ENCODE results near the gene FMNL2.

The FMNL2 gene

GRCh38 chr2:152415796-152416195 lies 80.8 kb downstream of the FMNL2 start:
- no peak overlapping the region for H3K4me2 ChIP-seq (ENCODE audit: low read length)
- H3K36me3 ChIP-seq (ENCODE audit: insufficient read depth, low read length) = no peaks in the 10 kb centered on the region
- H4K20me1 ChIP-seq (ENCODE audit: insufficient read depth, low read length) = no peaks in the 10 kb centered on the region
- no peak overlapping the region for H3K27ac ChIP-seq (ENCODE audit: low read depth, low read length, poor library complexity, severe bottlenecking)
- H3K9ac ChIP-seq (ENCODE audit: low read length) = no peak overlapping the region
- no peaks in the 10 kb centered on the region for H3K4me1 ChIP-seq (ENCODE audit: insufficient read depth, low read length, severe bottlenecking)
- TF ChIP-seq CTCF (IDR thresholded peaks at IDR 0.05; ENCODE audit: low read length) (no peak), EZH2 (IDR thresholded peaks at IDR 0.05; ENCODE audit: borderline replicate concordance, low read length) (no peak)
- H2AFZ ChIP-seq (ENCODE audit: low read length) = no peak overlapping the region
- no peaks in the 10 kb centered on the region for H3K79me2 ChIP-seq (ENCODE audit: insufficient read depth, low read length)
- no peaks in the 10 kb centered on the region for H3K27me3 ChIP-seq (ENCODE audit: insufficient read depth, low read length)
- H3K9me2 ChIP-seq (ENCODE audit: low read depth, low read length) = no peaks in the 10 kb centered on the region
- no peak overlapping the region for H3K4me3 ChIP-seq (ENCODE audit: low read depth, low read length, poor library complexity, severe bottlenecking)
- H3F3A ChIP-seq (ENCODE audit: insufficient read depth, low read length) = no peaks in the 10 kb centered on the region
- no peaks in the 10 kb centered on the region for H3K9me3 ChIP-seq (ENCODE audit: low read length)

- no peaks in the 10 kb centered on the region for H3F3A ChIP-seq (ENCODE audit: insufficient read depth, low read length)
- no peaks in the 10 kb centered on the region for H3K36me3 ChIP-seq (ENCODE audit: insufficient read depth, low read length)
- H3K79me2 ChIP-seq (ENCODE audit: insufficient read depth, low read length) = no peaks in the 10 kb centered on the region
- TF ChIP-seq EZH2 (IDR thresholded peaks at IDR 0.05; ENCODE audit: borderline replicate concordance, low read length) (no peak), CTCF (IDR thresholded peaks at IDR 0.05; ENCODE audit: low read length) (no peak)
- H3K9me2 ChIP-seq (ENCODE audit: low read depth, low read length) = no peaks in the 10 kb centered on the region
- no peaks in the 10 kb centered on the region for H3K27me3 ChIP-seq (ENCODE audit: insufficient read depth, low read length)
- H2AFZ ChIP-seq (ENCODE audit: low read length) = no peak overlapping the region
- H4K20me1 ChIP-seq (ENCODE audit: insufficient read depth, low read length) = no peaks in the 10 kb centered on the region
- H3K4me2 ChIP-seq (ENCODE audit: low read length) = no peak overlapping the region
- no peaks in the 10 kb centered on the region for H3K4me1 ChIP-seq (ENCODE audit: insufficient read depth, low read length, severe bottlenecking)
- H3K27ac ChIP-seq (ENCODE audit: low read depth, low read length, poor library complexity, severe bottlenecking) = no peak overlapping the region
- H3K9me3 ChIP-seq (ENCODE audit: low read length) = no peaks in the 10 kb centered on the region
- H3K9ac ChIP-seq (ENCODE audit: low read length) = no peak overlapping the region
- H3K4me3 ChIP-seq (ENCODE audit: low read depth, low read length, poor library complexity, severe bottlenecking) = no peak overlapping the region
Measured at GRCh38 chr2:152418688-152419087, 83.7 kb downstream of the FMNL2 start.

GRCh38 chr2:152419944-152420343 lies 85.0 kb downstream of the FMNL2 start:
- Histone ChIP-seq H3F3A (ENCODE audit: insufficient read depth, low read length) (no peaks in the 10 kb centered on the region), H3K9me3 (ENCODE audit: low read length) (no peaks in the 10 kb centered on the region), H3K27me3 (ENCODE audit: insufficient read depth, low read length) (no peaks in the 10 kb centered on the region), H3K4me1 (ENCODE audit: insufficient read depth, low read length, severe bottlenecking) (no peaks in the 10 kb centered on the region), H3K79me2 (ENCODE audit: insufficient read depth, low read length) (no peaks in the 10 kb centered on the region), H2AFZ (ENCODE audit: low read length) (no peak overlapping the region), H3K4me3 (ENCODE audit: low read depth, low read length, poor library complexity, severe bottlenecking) (no peak overlapping the region), H3K27ac (ENCODE audit: low read depth, low read length, poor library complexity, severe bottlenecking) (no peak overlapping the region), H4K20me1 (ENCODE audit: insufficient read depth, low read length) (no peaks in the 10 kb centered on the region), H3K4me2 (ENCODE audit: low read length) (no peak overlapping the region), H3K9me2 (ENCODE audit: low read depth, low read length) (no peaks in the 10 kb centered on the region), H3K9ac (ENCODE audit: low read length) (no peak overlapping the region), H3K36me3 (ENCODE audit: insufficient read depth, low read length) (no peaks in the 10 kb centered on the region)
- no peak for TF ChIP-seq EZH2 (IDR thresholded peaks at IDR 0.05; ENCODE audit: borderline replicate concordance, low read length)
- no peak for TF ChIP-seq CTCF (IDR thresholded peaks at IDR 0.05; ENCODE audit: low read length)
